Esophagus muscularis mucosa (tissue), 4 donors: ENCODE data around the gene PRDM16. TPM values are rescaled to one million over a fixed set of nuclear protein-coding genes. Genes with fewer than 3 reads are reported as not detected.

ENCODE experiments used
- DNase-seq: peaks from one replicate; pipeline ENCODE4 v3.0.0-alpha.2; 2017; ENCODE audit errors: extremely low spot score
- H3K27ac ChIP-seq, 4 donors: fragments of 200-600 bp; sonication (generic); replicated peaks in 1 of 4; 1 replicate in 3 of 4; 2 replicates in 1 of 4; pipeline ENCODE4 v1.5.1; 2016 to 2019; ENCODE audit warnings: mild to moderate bottlenecking in 1 of 4
- H3K27me3 ChIP-seq, 4 donors: fragments of 200-600 bp; sonication (generic); one replicate each; pipeline versions ENCODE4 v1.5.1 to v1.6.0; 2016 to 2019
- H3K36me3 ChIP-seq, 4 donors: fragments of 200-600 bp; sonication (generic); one replicate each; pipeline ENCODE4 v1.5.1; 2016 to 2019
- H3K4me1 ChIP-seq, 4 donors: fragments of 200-600 bp; sonication (generic); one replicate each; pipeline ENCODE4 v1.5.1; 2016 to 2019
- H3K4me3 ChIP-seq, 4 donors: fragments of 200-600 bp; sonication (generic); 1 replicate in 2 of 4; 2 replicates in 2 of 4; pipeline ENCODE4 v1.5.1; 2016 to 2019; ENCODE audit warnings: mild to moderate bottlenecking in 4 of 4, moderate library complexity in 1 of 4
- H3K9me3 ChIP-seq, 4 donors: fragments of 200-600 bp; sonication (generic); 1 replicate in 3 of 4; 2 replicates in 1 of 4; pipeline ENCODE4 v1.5.1; 2016 to 2019
- EP300 ChIP-seq: sonication (generic); formaldehyde crosslinking; IDR thresholded peaks from one replicate; pipeline ENCODE4 v1.6.1; 2017; ENCODE audit warnings: antibody characterized with exemption
- POLR2A ChIP-seq: fragments of 450-650 bp; IDR thresholded peaks from one replicate; pipeline ENCODE4 v1.6.1; 2017; ENCODE audit warnings: antibody characterized with exemption, moderate library complexity, mild to moderate bottlenecking, low read depth
- POLR2AphosphoS5 ChIP-seq, 2 donors: sonication (generic); formaldehyde crosslinking; IDR thresholded peaks; one replicate each; pipeline ENCODE4 v1.6.1; 2017; ENCODE audit warnings: antibody characterized with exemption in 2 of 2
- WGBS: methylation state at CpG from one replicate; pipeline ENCODE4 v1.1.5; 2018; 5-methylcytosine and 5-hydroxymethylcytosine counted together
- intact Hi-C: fragments of 100-400 bp; cut with DNase I; formaldehyde crosslinking; loops from one replicate; pipeline ENCODE4 v1.15.1; 2023
- total RNA-seq, 4 donors: library from RNA; depleted of rRNA; stranded (reverse); fragments of >200 nt; gene quantifications; one replicate each; pipeline versions ENCODE4 v1.1.0 to v1.2.1, GENCODE V29; 2016
- TF ChIP-seq, protein P1 (sequence below), 3 experiments: fragments of 200-600 bp in 2 of 3; fragments of 450-650 bp in 1 of 3; sonication (generic) in 2 of 3; IDR thresholded peaks; one replicate each; pipeline ENCODE4 v1.5.1; 2017 to 2019; ENCODE audit warnings: antibody characterized with exemption in 3 of 3, mild to moderate bottlenecking in 2 of 3, moderate library complexity in 1 of 3

PRDM16 gene
- total RNA-seq, 4 donors from 2014 or later = 1.2 to 4.4 (median 2.2) TPM

DNA sequence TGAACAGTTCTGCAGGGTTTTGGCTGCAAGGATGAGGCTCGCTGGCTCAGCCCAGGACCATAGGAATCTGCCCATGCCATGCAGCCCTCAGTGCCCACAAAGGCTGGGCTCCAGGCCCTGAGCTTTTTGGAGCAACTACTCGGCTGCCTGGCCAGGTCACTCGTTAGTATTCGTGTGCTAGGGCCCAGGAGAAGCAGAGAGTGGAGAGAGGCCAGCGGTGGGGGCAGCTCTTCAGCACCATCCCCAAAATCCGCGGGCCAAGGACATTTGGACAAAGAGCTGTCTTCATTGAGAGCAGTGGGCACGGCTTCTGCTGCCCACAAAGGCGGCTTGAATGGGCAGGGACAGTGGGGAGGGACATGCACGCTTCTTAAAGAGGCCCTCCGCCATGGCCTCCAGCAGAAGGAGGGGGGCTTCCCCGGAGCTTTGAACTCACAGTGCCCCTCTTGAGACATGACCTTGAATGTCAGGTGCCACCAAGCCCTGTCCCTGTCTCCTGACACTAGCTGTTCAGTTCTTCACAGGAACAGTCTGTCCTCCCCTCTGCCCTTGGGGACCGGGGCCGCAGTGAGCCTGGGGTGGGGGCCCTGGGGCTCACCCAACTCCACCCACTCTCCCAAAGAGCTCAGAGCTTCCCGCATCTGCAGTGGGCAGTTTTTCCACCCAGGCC is 279.3 kb downstream of the PRDM16 start:
- Histone ChIP-seq H3K27me3 (peaks cover 0 to 46% (median 0%) of the 10 kb centered on the region in 4 donors), H3K27ac (peak overlapping the region; percentile 91 to 98 (median 96)), H3K36me3 (no peaks in the 10 kb centered on the region), H3K4me3 (no peak overlapping the region), H3K4me1 (peaks cover 40 to 66% (median 53%) of the 10 kb centered on the region in 4 donors), H3K9me3 (peaks cover 0 to 19% (median 15%) of the 10 kb centered on the region in 4 donors)
- intact Hi-C loops = no loop called here
- DNase-seq = no peak
- 76% methylated on average over 15 of the region's 15 CpGs for WGBS
- no peak for TF ChIP-seq POLR2AphosphoS5 (IDR thresholded peaks at IDR 0.05)

- Histone ChIP-seq H3K27me3 (peaks cover 0 to 40% (median 0%) of the 10 kb centered on the region in 4 donors), H3K27ac (peak overlapping the region; percentile 91 to 98 (median 96)), H3K9me3 (peaks cover 0 to 9% (median 6%) of the 10 kb centered on the region in 4 donors), H3K36me3 (no peaks in the 10 kb centered on the region), H3K4me3 (no peak overlapping the region), H3K4me1 (peaks cover 47 to 76% (median 60%) of the 10 kb centered on the region in 4 donors)
- no peak for DNase-seq
- intact Hi-C loops = no loop called here
- no peak for TF ChIP-seq POLR2A
- TF ChIP-seq, protein P1, sequence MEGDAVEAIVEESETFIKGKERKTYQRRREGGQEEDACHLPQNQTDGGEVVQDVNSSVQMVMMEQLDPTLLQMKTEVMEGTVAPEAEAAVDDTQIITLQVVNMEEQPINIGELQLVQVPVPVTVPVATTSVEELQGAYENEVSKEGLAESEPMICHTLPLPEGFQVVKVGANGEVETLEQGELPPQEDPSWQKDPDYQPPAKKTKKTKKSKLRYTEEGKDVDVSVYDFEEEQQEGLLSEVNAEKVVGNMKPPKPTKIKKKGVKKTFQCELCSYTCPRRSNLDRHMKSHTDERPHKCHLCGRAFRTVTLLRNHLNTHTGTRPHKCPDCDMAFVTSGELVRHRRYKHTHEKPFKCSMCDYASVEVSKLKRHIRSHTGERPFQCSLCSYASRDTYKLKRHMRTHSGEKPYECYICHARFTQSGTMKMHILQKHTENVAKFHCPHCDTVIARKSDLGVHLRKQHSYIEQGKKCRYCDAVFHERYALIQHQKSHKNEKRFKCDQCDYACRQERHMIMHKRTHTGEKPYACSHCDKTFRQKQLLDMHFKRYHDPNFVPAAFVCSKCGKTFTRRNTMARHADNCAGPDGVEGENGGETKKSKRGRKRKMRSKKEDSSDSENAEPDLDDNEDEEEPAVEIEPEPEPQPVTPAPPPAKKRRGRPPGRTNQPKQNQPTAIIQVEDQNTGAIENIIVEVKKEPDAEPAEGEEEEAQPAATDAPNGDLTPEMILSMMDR (IDR thresholded peaks at IDR 0.05) = peak in 1 of 3 experiments; percentile 8
- WGBS = 52% methylated on average over 14 of the region's 34 CpGs
Measured at GRCh38 chr1:3349161-3349967, 280.4 kb downstream of the PRDM16 start.

GRCh38 chr1:3349968-3350299 is 280.9 kb downstream of the PRDM16 start:
- TF ChIP-seq POLR2A = no peak
- TF ChIP-seq POLR2AphosphoS5 (IDR thresholded peaks at IDR 0.05) = no peak
- no peak for TF ChIP-seq EP300
- TF ChIP-seq, protein P1 (IDR thresholded peaks at IDR 0.05) = no peak
- no peak overlapping the region for H3K4me3 ChIP-seq
- peak overlapping the region; percentile 91 to 98 (median 96) for H3K27ac ChIP-seq
- H3K4me1 ChIP-seq = peaks cover 47 to 79% (median 60%) of the 10 kb centered on the region in 4 donors
- no peaks in the 10 kb centered on the region for H3K36me3 ChIP-seq
- peaks cover 0 to 3% (median under 1%) of the 10 kb centered on the region in 4 donors for H3K9me3 ChIP-seq
- WGBS = 89% methylated on average over 3 of the region's 3 CpGs
- intact Hi-C loops = loop anchor here (1.0 kb wide), 1 partner anchor 60 kb away; no protein-coding TSS in a partner anchor
- H3K27me3 ChIP-seq = peaks cover 0 to 41% (median 0%) of the 10 kb centered on the region in 4 donors
- no peak for DNase-seq

DNA sequence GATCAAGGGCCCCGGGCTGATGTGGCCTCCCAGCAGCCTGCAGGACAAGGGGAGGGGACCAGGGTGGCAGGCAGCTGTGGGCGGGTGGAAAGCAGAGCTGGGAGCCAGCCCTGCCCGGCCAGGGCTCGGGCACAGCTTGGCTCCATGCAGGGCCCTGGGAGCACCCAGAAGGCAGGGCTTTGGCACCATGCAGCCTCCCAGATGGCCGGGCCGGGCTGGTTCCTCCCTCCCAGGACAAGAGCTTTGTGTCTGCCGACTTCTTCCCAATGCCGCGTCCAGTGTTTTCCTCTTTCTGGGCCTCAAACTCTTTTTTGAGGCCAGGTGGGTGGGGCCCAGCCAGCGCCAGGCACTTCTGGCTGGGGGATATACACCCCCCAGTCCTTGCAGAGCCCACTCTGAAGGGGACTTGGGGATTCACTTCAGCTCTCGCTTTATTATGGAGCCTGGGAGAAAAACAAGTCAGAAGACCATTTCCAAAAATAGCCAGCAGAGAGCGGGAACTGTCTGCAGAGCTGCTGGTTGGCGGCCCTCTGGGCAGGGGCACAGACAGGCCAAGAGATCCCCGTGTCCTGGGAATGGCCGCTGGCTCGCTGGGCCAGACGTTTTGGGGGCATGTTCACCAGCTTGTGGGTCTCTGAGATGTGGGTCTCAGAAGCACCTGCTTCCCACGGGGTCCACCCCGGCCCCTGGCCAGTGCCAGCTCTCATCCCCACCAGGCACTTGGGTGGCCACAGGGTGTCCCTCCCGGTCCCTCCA is 281.7 kb downstream of the PRDM16 start:
- DNase-seq = no peak
- H3K27me3 ChIP-seq = peaks cover 0 to 42% (median 0%) of the 10 kb centered on the region in 4 donors
- intact Hi-C loops = loop anchor here (1.0 kb wide), 1 partner anchor 60 kb away; no protein-coding TSS in a partner anchor
- H3K4me1 ChIP-seq = peaks cover 47 to 79% (median 60%) of the 10 kb centered on the region in 4 donors
- TF ChIP-seq EP300 (no peak), POLR2AphosphoS5 (IDR thresholded peaks at IDR 0.05) (peak in 1 of 2 donors; percentile 17), POLR2A (no peak)
- TF ChIP-seq, protein P1 (IDR thresholded peaks at IDR 0.05) = peak; percentile 33 to 45 (median 37)
- peak overlapping the region; percentile 91 to 98 (median 96) for H3K27ac ChIP-seq
- no peak overlapping the region for H3K4me3 ChIP-seq
- WGBS = 30% methylated on average over 9 of the region's 20 CpGs
- H3K9me3 ChIP-seq = no peaks in the 10 kb centered on the region
- no peaks in the 10 kb centered on the region for H3K36me3 ChIP-seq
